Neural progenitor cell (in vitro differentiated cells): Measurements from ENCODE around the gene ST3GAL4.

Experiments
- CTCF ChIP-seq: fragments of 200-600 bp; sonication (generic); IDR thresholded peaks from 2 replicates; pipeline ENCODE4 v1.5.1; 2017; ENCODE audit warnings: antibody characterized with exemption, mild to moderate bottlenecking
- EZH2 ChIP-seq: fragments of 200-600 bp; sonication (generic); IDR thresholded peaks from 2 replicates; pipeline ENCODE4 v1.6.1; 2017; ENCODE audit warnings: antibody characterized with exemption, mild to moderate bottlenecking, moderate library complexity

GRCh38 chr11:126432065-126432461 is 76.6 kb downstream of the ST3GAL4 start:
- no peak for TF ChIP-seq CTCF
- no peak for TF ChIP-seq EZH2
